ENCODE data around the gene PLPPR3.

Gene PLPPR3

GRCh38 chr19:825897-826644 lies 4.3 kb upstream of the PLPPR3 start:
- Histone ChIP-seq H3K9me2 (replicated peaks; ENCODE audit: insufficient read depth, low read length) (no peaks in the 10 kb centered on the region), H2AFZ (ENCODE audit: low read depth, low read length, severe bottlenecking) (no peak overlapping the region), H4K20me1 (ENCODE audit: low read depth, low read length) (no peaks in the 10 kb centered on the region), H3F3A (ENCODE audit: insufficient read depth) (no peaks in the 10 kb centered on the region), H3K4me3 (ENCODE audit: insufficient read depth, low read length, poor library complexity, severe bottlenecking) (no peak overlapping the region), H3K4me2 (ENCODE audit: low read depth, low read length, poor library complexity, severe bottlenecking) (no peak overlapping the region), H3K36me3 (ENCODE audit: low read length) (no peaks in the 10 kb centered on the region), H3K9ac (ENCODE audit: low read length) (no peak overlapping the region), H3K9me3 (ENCODE audit: insufficient read depth, low read length) (no peaks in the 10 kb centered on the region), H3K27ac (ENCODE audit: low read depth, low read length) (no peak overlapping the region), H3K27me3 (ENCODE audit: low read length) (no peaks in the 10 kb centered on the region), H3K79me2 (ENCODE audit: insufficient read depth, low read length) (no peaks in the 10 kb centered on the region)
- TF ChIP-seq CTCF (IDR thresholded peaks at IDR 0.05; ENCODE audit: insufficient read depth, low read length, poor library complexity, severe bottlenecking) (no peak), EZH2phosphoT487 (conservative IDR thresholded peaks at IDR 0.05; ENCODE audit: low read length) (no peak)

- Histone ChIP-seq H3K4me3 (ENCODE audit: insufficient read depth, low read length, poor library complexity, severe bottlenecking) (no peak overlapping the region), H3K9ac (ENCODE audit: low read length) (no peak overlapping the region), H3K79me2 (ENCODE audit: insufficient read depth, low read length) (no peaks in the 10 kb centered on the region), H3K36me3 (ENCODE audit: low read length) (no peaks in the 10 kb centered on the region), H4K20me1 (ENCODE audit: low read depth, low read length) (no peaks in the 10 kb centered on the region), H3K9me3 (ENCODE audit: insufficient read depth, low read length) (no peaks in the 10 kb centered on the region), H2AFZ (ENCODE audit: low read depth, low read length, severe bottlenecking) (no peak overlapping the region), H3K27ac (ENCODE audit: low read depth, low read length) (no peak overlapping the region), H3K4me2 (ENCODE audit: low read depth, low read length, poor library complexity, severe bottlenecking) (no peak overlapping the region), H3K9me2 (replicated peaks; ENCODE audit: insufficient read depth, low read length) (no peaks in the 10 kb centered on the region), H3F3A (ENCODE audit: insufficient read depth) (no peaks in the 10 kb centered on the region), H3K27me3 (ENCODE audit: low read length) (no peaks in the 10 kb centered on the region)
- TF ChIP-seq EZH2phosphoT487 (conservative IDR thresholded peaks at IDR 0.05; ENCODE audit: low read length) (no peak), CTCF (IDR thresholded peaks at IDR 0.05; ENCODE audit: insufficient read depth, low read length, poor library complexity, severe bottlenecking) (no peak)
Measured at GRCh38 chr19:824885-825284, 3.1 kb upstream of the PLPPR3 start.

GRCh38 chr19:823565-824121 lies 1.9 kb upstream of the PLPPR3 start:
- Histone ChIP-seq H2AFZ (ENCODE audit: low read depth, low read length, severe bottlenecking) (no peak overlapping the region), H3K27me3 (ENCODE audit: low read length) (no peaks in the 10 kb centered on the region), H3K4me3 (ENCODE audit: insufficient read depth, low read length, poor library complexity, severe bottlenecking) (no peak overlapping the region)

More at GRCh38 chr19:823565-824121, 1.9 kb upstream of the PLPPR3 start:
- H3K9me3 ChIP-seq (ENCODE audit: insufficient read depth, low read length): no peaks in the 10 kb centered on the region
- no peaks in the 10 kb centered on the region for H3K79me2 ChIP-seq (ENCODE audit: insufficient read depth, low read length)
- H3K27ac ChIP-seq (ENCODE audit: low read depth, low read length): no peak overlapping the region
- H3K4me2 ChIP-seq (ENCODE audit: low read depth, low read length, poor library complexity, severe bottlenecking): no peak overlapping the region
- no peaks in the 10 kb centered on the region for H3K36me3 ChIP-seq (ENCODE audit: low read length)
- no peak overlapping the region for H3K9ac ChIP-seq (ENCODE audit: low read length)
- H3K9me2 ChIP-seq (replicated peaks; ENCODE audit: insufficient read depth, low read length): no peaks in the 10 kb centered on the region
- H4K20me1 ChIP-seq (ENCODE audit: low read depth, low read length): no peaks in the 10 kb centered on the region
- TF ChIP-seq CTCF (IDR thresholded peaks at IDR 0.05; ENCODE audit: insufficient read depth, low read length, poor library complexity, severe bottlenecking) (no peak), EZH2phosphoT487 (conservative IDR thresholded peaks at IDR 0.05; ENCODE audit: low read length) (no peak)
- H3F3A ChIP-seq (ENCODE audit: insufficient read depth): no peaks in the 10 kb centered on the region

All from SU-DHL-6 (cell line).